ENCODE data around the gene PSMD13. TPM values are rescaled to one million over a fixed set of nuclear protein-coding genes. Genes with fewer than 3 reads are reported as not detected.

Gene PSMD13
- total RNA-seq, 2 experiments from 2014 or later, result 130 to 131 TPM

- POLR2A ChIA-PET, result interaction anchor here (0.5 to 4.4 kb wide), 30 partner anchors 9 to 598 kb away, joined by 3 to 44 read pairs (median 8); partner anchors contain the start of genes IFITM2, NLRP6, PGGHG and PSMD13
- H3K4me1 Mint-ChIP-seq, result peaks cover 32% of the 10 kb centered on the region
Observed at GRCh38 chr11:207863-208180, 29.0 kb upstream of the PSMD13 start.

GRCh38 chr11:208181-208916 is 28.4 kb upstream of the PSMD13 start:
- peak overlapping the region; percentile 89 for H3K4me3 Mint-ChIP-seq
- H3K27ac Mint-ChIP-seq, result peak overlapping the region; percentile 96
- H3K36me3 Mint-ChIP-seq, result peaks cover 10% of the 10 kb centered on the region
- no peaks in the 10 kb centered on the region for H3K27me3 Mint-ChIP-seq
- H3K4me1 Mint-ChIP-seq, result peaks cover 34% of the 10 kb centered on the region
- ATAC-seq (ENCODE audit: low read depth) (peak; percentile 64), DNase-seq (peak; percentile 91)
- no peaks in the 10 kb centered on the region for H3K9me3 Mint-ChIP-seq
- POLR2A ChIA-PET, result interaction anchor here (0.7 to 4.4 kb wide), 13 partner anchors 11 to 208 kb away, joined by 3 to 44 read pairs (median 6); partner anchors contain the start of genes NLRP6, PGGHG, PSMD13 and SIRT3

More at GRCh38 chr11:207863-208180, 29.0 kb upstream of the PSMD13 start:
- ATAC-seq (ENCODE audit: low read depth) (peak; percentile 28), DNase-seq (no peak)
- peak overlapping the region; percentile 89 for H3K4me3 Mint-ChIP-seq
- H3K27ac Mint-ChIP-seq, result peak overlapping the region; percentile 96
- H3K27me3 Mint-ChIP-seq, result no peaks in the 10 kb centered on the region
- H3K9me3 Mint-ChIP-seq, result no peaks in the 10 kb centered on the region
- peaks cover 9% of the 10 kb centered on the region for H3K36me3 Mint-ChIP-seq

DNA sequence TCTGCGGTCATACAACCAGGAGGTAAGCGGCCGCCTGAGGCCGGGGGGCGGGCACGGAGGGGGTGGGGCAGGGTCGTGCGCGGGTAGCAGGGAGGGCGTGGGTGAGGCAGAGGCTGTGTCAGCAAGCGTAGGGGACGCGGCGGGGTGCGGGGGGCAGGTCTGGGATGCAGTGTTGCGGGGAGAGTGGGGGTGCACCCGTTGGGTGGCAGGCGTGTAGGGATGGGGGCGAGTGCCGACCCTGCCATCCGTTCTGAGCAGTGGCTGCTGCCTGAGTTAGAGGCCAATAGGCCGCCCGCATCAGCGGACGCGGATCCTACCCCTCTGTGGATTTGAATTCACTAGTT is 27.9 kb upstream of the PSMD13 start:
- POLR2A ChIA-PET, result interaction anchor here (0.7 to 4.4 kb wide), 9 partner anchors 10 to 108 kb away, joined by 3 to 44 read pairs (median 5); partner anchors contain the start of genes PGGHG, PSMD13 and SIRT3
- H3K4me1 Mint-ChIP-seq, result peaks cover 29% of the 10 kb centered on the region
- no peaks in the 10 kb centered on the region for H3K27me3 Mint-ChIP-seq
- DNase-seq (no peak), ATAC-seq (ENCODE audit: low read depth) (peak; percentile 3)
- H3K4me3 Mint-ChIP-seq, result peak overlapping the region; percentile 89
- peaks cover 10% of the 10 kb centered on the region for H3K36me3 Mint-ChIP-seq
- no peaks in the 10 kb centered on the region for H3K9me3 Mint-ChIP-seq
- peak overlapping the region; percentile 96 for H3K27ac Mint-ChIP-seq

GRCh38 chr11:209275-210121 is 27.3 kb upstream of the PSMD13 start:
- Mint-ChIP-seq H3K27ac (peak overlapping the region; percentile 96), H3K36me3 (peaks cover 10% of the 10 kb centered on the region), H3K9me3 (no peaks in the 10 kb centered on the region), H3K27me3 (no peaks in the 10 kb centered on the region), H3K4me1 (peaks cover 27% of the 10 kb centered on the region), H3K4me3 (peak overlapping the region; percentile 89)
- DNase-seq (no peak), ATAC-seq (ENCODE audit: low read depth) (no peak)
- POLR2A ChIA-PET, result interaction anchor here (1.0 to 4.4 kb wide), 5 partner anchors 10 to 103 kb away, joined by 3 to 44 read pairs (median 6); partner anchors contain the start of genes PGGHG, PSMD13 and SIRT3

DNA sequence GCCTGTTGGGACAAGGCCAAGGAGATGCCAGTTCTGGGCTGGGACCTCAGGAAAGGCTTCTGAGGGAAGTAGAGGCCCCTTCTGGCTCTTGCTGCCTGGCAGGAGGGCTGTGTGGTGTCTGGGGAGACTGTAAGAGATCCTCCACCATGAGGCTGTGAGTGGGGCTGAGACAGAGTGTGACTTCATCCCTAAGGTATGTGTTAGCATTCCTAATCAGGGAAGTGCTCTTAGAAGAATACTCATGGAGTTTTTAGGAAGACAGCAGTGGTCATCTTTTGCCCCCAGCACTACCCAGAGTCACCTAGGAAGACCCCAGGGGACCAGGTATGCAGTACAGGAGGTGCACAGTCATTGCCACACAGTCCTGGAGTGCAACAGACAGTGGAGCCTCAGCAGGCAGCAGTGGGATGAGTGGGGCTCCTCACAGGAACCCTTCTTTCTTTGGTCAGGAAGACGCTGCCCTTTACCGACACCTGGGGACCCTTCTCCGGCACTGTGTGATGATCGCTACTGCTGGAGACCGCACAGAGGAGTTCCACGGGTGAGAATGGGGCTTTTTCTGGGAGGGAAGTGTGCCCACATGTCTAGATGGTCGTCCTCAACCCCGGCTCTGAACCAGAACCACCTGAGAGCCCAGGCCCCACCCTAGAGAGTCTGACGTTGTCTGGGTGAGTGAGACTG is 26.5 kb upstream of the PSMD13 start:
- POLR2A ChIA-PET, result interaction anchor here (1.4 to 4.1 kb wide), 2 partner anchors 27 to 102 kb away, joined by 3 to 44 read pairs; partner anchors contain the start of genes PSMD13 and SIRT3

GRCh38 chr11:210803-211180 is 26.0 kb upstream of the PSMD13 start:
- H3K4me3 Mint-ChIP-seq, result no peak overlapping the region
- H3K9me3 Mint-ChIP-seq, result no peaks in the 10 kb centered on the region
- POLR2A ChIA-PET, result no interaction called here
- ATAC-seq (ENCODE audit: low read depth), result no peak
- H3K4me1 Mint-ChIP-seq, result peaks cover 27% of the 10 kb centered on the region
- H3K36me3 Mint-ChIP-seq, result peaks cover 15% of the 10 kb centered on the region
- no peaks in the 10 kb centered on the region for H3K27me3 Mint-ChIP-seq
- no peak for DNase-seq
- no peak overlapping the region for H3K27ac Mint-ChIP-seq

More for the DNA sequence above, 26.5 kb upstream of the PSMD13 start:
- no peak for DNase-seq
- Mint-ChIP-seq H3K4me3 (peak overlapping the region; percentile 89), H3K4me1 (peaks cover 27% of the 10 kb centered on the region), H3K27ac (peak overlapping the region; percentile 30), H3K9me3 (no peaks in the 10 kb centered on the region), H3K36me3 (peaks cover 13% of the 10 kb centered on the region), H3K27me3 (no peaks in the 10 kb centered on the region)
- ATAC-seq (ENCODE audit: low read depth), result no peak

- ATAC-seq (ENCODE audit: low read depth), result no peak
- peaks cover 21% of the 10 kb centered on the region for H3K4me1 Mint-ChIP-seq
- peaks cover 15% of the 10 kb centered on the region for H3K36me3 Mint-ChIP-seq
- DNase-seq, result no peak
- no peaks in the 10 kb centered on the region for H3K9me3 Mint-ChIP-seq
- no peak overlapping the region for H3K4me3 Mint-ChIP-seq
- no peaks in the 10 kb centered on the region for H3K27me3 Mint-ChIP-seq
- H3K27ac Mint-ChIP-seq, result no peak overlapping the region
- POLR2A ChIA-PET, result no interaction called here
Observed at GRCh38 chr11:211295-211694, 25.5 kb upstream of the PSMD13 start.

GRCh38 chr11:211741-212140 is 25.0 kb upstream of the PSMD13 start:
- H3K4me3 Mint-ChIP-seq, result no peak overlapping the region
- H3K27me3 Mint-ChIP-seq, result no peaks in the 10 kb centered on the region
- DNase-seq (no peak), ATAC-seq (ENCODE audit: low read depth) (no peak)
- POLR2A ChIA-PET, result no interaction called here
- H3K9me3 Mint-ChIP-seq, result no peaks in the 10 kb centered on the region
- peaks cover 13% of the 10 kb centered on the region for H3K36me3 Mint-ChIP-seq
- H3K27ac Mint-ChIP-seq, result no peak overlapping the region
- peaks cover 19% of the 10 kb centered on the region for H3K4me1 Mint-ChIP-seq

DNA sequence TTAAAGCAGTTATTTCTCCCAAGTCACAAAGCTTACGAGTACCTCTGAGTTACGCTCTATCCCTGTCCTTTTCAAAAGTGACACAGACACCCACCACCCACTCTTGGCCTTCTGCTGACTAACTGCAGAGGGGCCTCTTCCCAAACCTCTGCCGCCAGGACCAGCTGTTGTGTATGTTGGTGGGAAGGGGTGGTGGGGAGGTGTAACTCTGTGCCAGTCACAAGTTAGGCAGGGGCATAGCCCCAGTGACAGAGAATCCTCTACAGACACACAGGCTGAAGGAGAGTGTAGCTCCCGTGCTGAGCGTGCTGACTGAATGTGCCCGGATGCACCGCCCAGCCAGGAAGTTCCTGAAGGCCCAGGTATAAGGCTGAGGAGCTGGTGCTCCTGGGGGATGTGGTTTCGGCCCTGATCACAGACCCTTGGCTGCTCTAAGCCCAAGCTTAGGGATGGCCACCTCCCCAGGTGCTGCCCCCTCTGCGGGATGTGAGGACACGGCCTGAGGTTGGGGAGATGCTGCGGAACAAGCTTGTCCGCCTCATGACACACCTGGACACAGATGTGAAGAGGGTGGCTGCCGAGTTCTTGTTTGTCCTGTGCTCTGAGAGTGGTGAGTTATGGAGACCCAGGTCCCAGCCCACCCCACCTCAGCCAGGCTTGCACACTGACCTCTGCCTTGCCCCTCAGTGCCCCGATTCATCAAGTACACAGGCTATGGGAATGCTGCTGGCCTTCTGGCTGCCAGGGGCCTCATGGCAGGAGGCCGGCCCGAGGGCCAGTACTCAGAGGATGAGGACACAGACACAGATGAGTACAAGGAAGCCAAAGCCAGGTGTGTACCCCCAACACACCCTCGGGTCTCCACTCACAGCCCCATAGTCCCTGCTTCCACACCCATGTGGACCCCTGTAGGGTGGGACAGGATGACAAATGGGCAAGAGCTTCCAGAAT is 24.4 kb upstream of the PSMD13 start:
- POLR2A ChIA-PET, result no interaction called here
- H3K27ac Mint-ChIP-seq, result peak overlapping the region; percentile 18
- ATAC-seq (ENCODE audit: low read depth), result no peak

GRCh38 chr11:213111-213510 is 23.7 kb upstream of the PSMD13 start:
- DNase-seq (no peak), ATAC-seq (ENCODE audit: low read depth) (no peak)
- no peaks in the 10 kb centered on the region for H3K27me3 Mint-ChIP-seq
- no peak overlapping the region for H3K4me3 Mint-ChIP-seq
- POLR2A ChIA-PET, result no interaction called here
- H3K27ac Mint-ChIP-seq, result no peak overlapping the region
- no peaks in the 10 kb centered on the region for H3K9me3 Mint-ChIP-seq
- peaks cover 19% of the 10 kb centered on the region for H3K4me1 Mint-ChIP-seq
- H3K36me3 Mint-ChIP-seq, result peaks cover 12% of the 10 kb centered on the region

More for the DNA sequence above, 24.4 kb upstream of the PSMD13 start:
- Mint-ChIP-seq H3K4me3 (no peak overlapping the region), H3K36me3 (peaks cover 12% of the 10 kb centered on the region), H3K9me3 (no peaks in the 10 kb centered on the region), H3K27me3 (no peaks in the 10 kb centered on the region), H3K4me1 (peaks cover 19% of the 10 kb centered on the region)
- DNase-seq, result no peak

- H3K9me3 Mint-ChIP-seq, result no peaks in the 10 kb centered on the region
- H3K27ac Mint-ChIP-seq, result no peak overlapping the region
- POLR2A ChIA-PET, result no interaction called here
- H3K4me3 Mint-ChIP-seq, result no peak overlapping the region
- ATAC-seq (ENCODE audit: low read depth) (no peak), DNase-seq (no peak)
- H3K27me3 Mint-ChIP-seq, result no peaks in the 10 kb centered on the region
- H3K4me1 Mint-ChIP-seq, result peaks cover 19% of the 10 kb centered on the region
- H3K36me3 Mint-ChIP-seq, result peaks cover 12% of the 10 kb centered on the region
Observed at GRCh38 chr11:214083-214482, 22.7 kb upstream of the PSMD13 start.

DNA sequence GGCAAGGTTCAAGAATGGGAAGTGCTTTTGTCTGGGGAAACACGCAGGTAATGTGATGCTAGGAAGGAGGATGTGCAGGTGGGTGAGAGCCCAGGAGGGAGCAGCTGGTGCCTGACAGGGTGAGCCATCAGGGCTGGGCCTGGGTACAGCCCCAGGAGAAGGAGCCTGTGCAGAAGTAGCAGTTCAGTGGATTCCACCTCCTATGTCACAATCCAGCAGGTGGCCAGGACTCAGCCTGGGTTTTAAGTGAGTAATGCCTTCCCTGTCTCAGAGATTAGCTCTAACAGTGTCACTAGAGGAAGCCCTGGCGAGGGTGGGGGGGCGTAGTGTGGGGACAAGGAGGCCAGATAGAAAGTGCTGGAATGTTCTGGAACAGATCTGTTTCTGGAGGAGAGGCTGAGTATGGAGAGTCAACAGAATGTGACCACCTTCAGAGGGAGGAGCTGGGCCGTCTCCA is 21.2 kb upstream of the PSMD13 start:
- POLR2A ChIA-PET, result interaction anchor here (1.0 to 3.0 kb wide), 3 partner anchors 9 to 13 kb away, joined by 4 to 12 read pairs (median 4); partner anchors contain the start of genes BET1L and RIC8A
- Mint-ChIP-seq H3K27me3 (no peaks in the 10 kb centered on the region), H3K9me3 (no peaks in the 10 kb centered on the region), H3K36me3 (peaks cover 12% of the 10 kb centered on the region), H3K4me1 (peaks cover 10% of the 10 kb centered on the region), H3K4me3 (no peak overlapping the region), H3K27ac (no peak overlapping the region)
- ATAC-seq (ENCODE audit: low read depth) (no peak), DNase-seq (no peak)

Measured in activated naive CD8-positive, alpha-beta T cell treated with anti-CD3 and anti-CD28 coated beads, Interleukin-2, amount 10 ng/mL, durations not matched to agents 7 days and 5 days (primary cell).